HFF-Myc (cell line): ENCODE measurements around the gene TAF6.
A peak's percentile ranks its signal among the peaks of the same experiment; 100 is the strongest.

ENCODE experiments used
- DNase-seq: peaks from one replicate; pipeline ENCODE4 v3.0.0-alpha.2; 2011; ENCODE audit warnings: low read depth; ENCODE audit errors: extremely low read depth
- H3K4me3 ChIP-seq: replicated peaks from 2 replicates; pipeline ENCODE4 v1.5.1; 2011; ENCODE audit warnings: low read depth, mild to moderate bottlenecking, control low read depth, low read length
- TF ChIP-seq, protein P1 (sequence below): IDR thresholded peaks from 2 replicates; pipeline ENCODE4 v1.5.1; 2012; ENCODE audit warnings: mild to moderate bottlenecking, low read depth, low read length, control low read depth; ENCODE audit errors: missing control alignments

TAF6 gene

DNA sequence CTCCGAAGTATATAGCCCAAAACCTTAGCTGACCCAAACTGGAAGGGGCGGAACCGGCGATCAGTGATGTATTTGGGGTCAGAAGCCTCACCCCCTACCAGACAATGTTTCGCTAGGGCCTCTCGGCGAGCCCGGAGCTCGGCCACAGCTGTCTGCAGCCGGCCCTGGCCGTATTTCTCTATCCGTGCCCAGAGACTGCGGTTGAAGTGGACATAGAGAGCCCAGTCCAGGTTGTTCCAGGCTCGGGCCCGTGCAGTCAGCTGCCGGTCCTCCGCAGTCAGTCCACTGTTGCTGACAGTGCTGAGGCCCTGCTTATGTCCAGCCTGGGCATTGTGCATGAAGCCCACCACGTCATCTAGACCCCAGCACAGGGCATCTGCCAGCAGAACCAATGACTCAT, 40.9 kb upstream of the TAF6 start:
- H3K4me3 ChIP-seq, result no peak overlapping the region
- TF ChIP-seq, protein P1, sequence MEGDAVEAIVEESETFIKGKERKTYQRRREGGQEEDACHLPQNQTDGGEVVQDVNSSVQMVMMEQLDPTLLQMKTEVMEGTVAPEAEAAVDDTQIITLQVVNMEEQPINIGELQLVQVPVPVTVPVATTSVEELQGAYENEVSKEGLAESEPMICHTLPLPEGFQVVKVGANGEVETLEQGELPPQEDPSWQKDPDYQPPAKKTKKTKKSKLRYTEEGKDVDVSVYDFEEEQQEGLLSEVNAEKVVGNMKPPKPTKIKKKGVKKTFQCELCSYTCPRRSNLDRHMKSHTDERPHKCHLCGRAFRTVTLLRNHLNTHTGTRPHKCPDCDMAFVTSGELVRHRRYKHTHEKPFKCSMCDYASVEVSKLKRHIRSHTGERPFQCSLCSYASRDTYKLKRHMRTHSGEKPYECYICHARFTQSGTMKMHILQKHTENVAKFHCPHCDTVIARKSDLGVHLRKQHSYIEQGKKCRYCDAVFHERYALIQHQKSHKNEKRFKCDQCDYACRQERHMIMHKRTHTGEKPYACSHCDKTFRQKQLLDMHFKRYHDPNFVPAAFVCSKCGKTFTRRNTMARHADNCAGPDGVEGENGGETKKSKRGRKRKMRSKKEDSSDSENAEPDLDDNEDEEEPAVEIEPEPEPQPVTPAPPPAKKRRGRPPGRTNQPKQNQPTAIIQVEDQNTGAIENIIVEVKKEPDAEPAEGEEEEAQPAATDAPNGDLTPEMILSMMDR, result no peak
- no peak for DNase-seq

DNA sequence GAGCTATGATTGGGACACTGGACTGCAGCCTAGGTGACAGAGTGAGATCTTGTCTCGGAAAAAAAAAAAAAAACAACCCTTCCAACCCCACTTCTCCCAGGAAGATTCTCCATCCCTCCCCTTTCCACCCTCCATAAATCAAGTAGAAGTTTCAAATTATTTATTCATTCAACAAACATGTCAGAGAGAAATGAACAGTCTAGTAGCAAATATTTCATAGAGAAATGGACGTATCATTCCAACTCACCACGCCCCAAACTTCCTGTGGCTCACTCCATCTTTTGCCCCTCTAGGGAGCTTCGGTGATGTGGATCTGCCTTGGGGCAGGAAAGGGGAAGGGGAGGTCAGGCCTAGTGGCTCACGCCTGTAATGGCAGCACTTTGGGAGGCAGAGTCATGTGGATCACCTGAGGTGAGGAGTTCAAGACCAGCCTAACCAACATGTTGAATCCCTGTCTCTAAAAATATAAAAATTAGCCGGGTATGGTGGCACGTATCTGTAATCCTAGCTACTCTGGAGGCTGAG, 40.0 kb upstream of the TAF6 start:
- TF ChIP-seq, protein P1, result no peak

DNA sequence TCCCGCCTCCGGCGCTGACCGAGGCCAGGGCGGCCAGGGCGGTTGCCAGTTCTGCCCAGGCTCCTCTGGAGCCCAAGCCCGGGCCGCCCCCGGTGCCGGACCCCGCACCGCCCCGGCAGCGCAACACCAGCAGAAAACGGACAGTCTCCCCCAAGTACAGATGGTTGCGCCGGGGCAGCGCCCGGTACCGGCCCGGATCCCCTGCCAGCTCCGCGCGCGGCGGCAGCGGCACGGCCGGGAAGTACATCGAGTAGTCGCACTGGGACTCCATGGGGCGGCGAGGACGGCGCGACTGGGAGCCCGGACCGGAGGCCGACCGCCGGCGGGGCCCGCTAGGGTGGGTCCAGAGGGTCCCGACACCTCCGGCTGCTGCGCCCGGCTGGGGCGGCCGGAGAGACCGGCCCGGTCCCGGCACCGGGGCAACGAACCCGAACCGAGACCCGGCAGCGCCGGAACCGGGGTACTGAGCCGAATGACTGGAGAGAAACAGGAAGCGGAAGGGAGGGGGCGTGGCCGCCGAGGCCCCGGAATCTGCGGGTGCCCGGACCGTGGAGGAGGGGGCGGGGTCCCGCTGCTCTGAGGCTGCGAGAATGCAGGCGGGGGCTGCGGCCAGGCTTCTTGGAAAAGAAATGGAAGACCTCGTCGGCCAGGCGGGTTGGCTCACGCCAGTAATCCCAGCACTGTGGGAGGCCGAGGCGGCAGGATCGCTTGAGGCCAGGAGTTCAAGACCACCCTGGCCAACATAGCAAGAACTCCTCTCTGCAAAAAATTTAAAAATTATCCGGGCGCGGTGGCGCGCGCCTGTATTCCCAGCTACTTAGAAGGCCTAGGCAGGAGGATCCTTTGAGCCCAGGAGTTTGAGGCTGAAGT, 39.3 kb upstream of the TAF6 start, which contains the start of gene TRAPPC14:
TRAPPC14 (minus strand) TSS at position 495 of the 870 bp plus-strand sequence; CDS start at position 271, 224 bp downstream.
- no peak for DNase-seq
- TF ChIP-seq, protein P1, result no peak
- H3K4me3 ChIP-seq, result peak within 1 kb of the TSS; percentile 76

More for the DNA sequence above, 40.0 kb upstream of the TAF6 start:
- no peak for DNase-seq
- H3K4me3 ChIP-seq, result peak overlapping the region; percentile 76

DNA sequence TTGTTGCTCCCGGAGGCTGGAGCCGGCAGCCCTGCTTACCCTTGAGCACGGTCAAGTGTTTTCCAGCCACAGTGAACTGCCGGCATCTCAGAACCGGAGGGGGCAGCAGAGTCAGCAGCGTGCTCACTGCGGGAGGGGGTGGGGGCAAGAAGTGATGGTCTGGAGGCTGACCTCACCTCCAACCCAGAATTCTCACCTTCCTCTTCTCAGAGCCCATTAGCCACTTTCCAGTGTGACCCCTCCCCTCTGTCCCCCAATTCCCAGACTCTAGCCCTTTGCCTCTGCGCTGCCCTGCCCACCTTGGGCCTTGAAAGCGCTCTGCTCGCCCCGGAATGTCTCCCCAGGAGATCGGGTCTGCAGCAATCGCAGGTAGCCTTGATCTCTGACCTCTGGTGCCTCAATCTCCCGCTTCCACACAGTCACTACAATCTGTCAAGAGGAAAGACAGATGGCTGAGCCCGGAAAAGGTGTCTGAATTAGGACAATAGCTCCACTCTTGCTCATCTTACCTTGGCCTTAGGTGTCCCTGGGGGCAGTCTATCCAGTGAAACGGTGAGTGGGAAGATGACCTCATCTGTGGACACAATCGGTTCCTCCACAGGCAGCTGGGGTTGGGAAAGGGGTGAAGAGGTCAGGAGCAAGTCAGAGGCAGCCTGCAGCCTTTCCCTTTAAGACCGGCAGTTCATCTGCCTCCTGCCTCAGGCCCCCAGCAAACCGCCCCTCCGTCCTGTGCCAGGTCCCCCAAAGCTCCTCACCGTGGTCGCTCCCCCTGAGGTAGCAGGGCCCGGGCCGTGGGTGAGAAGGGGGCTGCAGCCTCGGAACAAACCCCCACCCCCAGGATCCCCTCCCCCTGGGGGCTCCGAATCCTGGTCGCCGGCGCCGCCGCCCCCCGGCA, 38.4 kb upstream of the TAF6 start:
- TF ChIP-seq, protein P1, result peak; percentile 13
- peak overlapping the region; percentile 76 for H3K4me3 ChIP-seq
- DNase-seq, result no peak

DNA sequence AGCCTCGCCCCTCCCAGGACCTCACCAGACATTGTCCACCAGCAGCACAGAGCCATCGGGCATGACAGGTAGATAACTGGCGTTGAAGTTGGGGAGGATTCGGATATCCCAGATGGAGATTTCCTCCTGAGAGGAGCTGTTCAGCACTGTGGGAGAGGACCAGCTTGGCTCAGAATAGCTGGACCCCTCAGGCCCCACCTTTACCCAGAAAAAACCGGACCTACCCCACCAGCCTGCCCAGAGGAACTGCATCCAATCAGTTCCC, 37.8 kb upstream of the TAF6 start:
- no peak for DNase-seq
- H3K4me3 ChIP-seq, result peak overlapping the region; percentile 76
- TF ChIP-seq, protein P1, result no peak

DNA sequence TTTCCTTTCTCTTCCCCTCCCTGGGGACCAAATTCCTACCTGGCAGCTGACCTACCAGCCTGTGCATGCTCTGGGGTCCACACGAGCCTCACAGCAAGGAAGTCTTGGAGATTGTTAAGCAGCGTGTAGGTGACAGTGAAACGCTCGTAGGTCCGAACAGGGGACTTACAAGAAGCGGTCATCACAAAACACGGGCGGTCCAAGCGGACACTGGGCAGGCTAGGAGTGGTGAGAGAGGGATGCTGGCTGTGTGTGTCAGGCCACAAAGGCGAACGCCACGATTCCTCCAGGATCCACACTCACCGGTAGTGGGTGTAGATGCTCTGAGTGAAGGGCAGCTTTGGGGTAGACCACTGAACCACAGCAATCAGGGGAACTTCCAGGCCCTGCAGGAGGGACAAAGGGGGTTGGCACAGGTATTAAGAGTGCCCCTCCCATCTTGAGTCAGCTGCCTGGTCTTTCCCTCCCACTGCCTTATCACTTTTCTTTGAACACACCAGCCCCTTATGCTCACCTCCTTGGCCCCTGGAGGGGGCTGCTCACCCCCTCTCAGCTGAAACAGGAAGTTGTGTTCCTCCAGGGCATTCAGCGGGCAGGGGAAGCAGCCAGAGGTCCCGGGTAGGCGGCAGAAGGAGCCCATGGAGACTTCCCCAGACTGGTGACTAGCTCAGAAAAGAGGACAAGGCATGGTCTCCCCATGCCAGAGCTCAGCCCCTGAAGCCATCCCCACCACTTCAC, 37.3 kb upstream of the TAF6 start:
- peak overlapping the region; percentile 76 for H3K4me3 ChIP-seq
- no peak for DNase-seq
- TF ChIP-seq, protein P1, result no peak
